Middle frontal gyrus (tissue), 1 donor: ENCODE data around the gene SLC27A2.

Experiments used
- DNase-seq: peaks from one replicate; pipeline ENCODE4 v3.0.0-alpha.2; 2015; ENCODE audit warnings: low spot score; ENCODE audit errors: extremely low spot score

SLC27A2 gene

DNA sequence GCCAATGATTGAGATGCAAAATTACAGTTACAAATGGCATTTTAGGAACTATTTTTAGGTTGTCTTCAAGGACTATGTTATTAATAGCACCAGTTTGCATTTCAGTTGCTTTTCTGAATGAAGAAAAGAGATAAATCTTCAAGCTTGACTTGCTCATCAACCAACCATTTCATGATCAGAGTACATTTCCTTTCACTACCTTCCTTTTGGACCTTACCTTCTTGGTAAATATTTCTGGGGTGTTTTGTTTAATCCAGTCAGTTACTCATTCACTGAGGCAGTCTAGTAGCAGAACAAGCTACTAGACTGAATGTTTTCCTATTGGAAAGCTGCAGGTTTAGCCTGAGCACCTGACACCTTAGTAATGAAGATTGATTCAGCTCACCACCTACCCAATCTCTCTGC lies 8.2 kb downstream of the SLC27A2 start:
- DNase-seq = no peak

GRCh38 chr15:50190723-50191122 lies 8.7 kb downstream of the SLC27A2 start:
- DNase-seq = no peak

DNA sequence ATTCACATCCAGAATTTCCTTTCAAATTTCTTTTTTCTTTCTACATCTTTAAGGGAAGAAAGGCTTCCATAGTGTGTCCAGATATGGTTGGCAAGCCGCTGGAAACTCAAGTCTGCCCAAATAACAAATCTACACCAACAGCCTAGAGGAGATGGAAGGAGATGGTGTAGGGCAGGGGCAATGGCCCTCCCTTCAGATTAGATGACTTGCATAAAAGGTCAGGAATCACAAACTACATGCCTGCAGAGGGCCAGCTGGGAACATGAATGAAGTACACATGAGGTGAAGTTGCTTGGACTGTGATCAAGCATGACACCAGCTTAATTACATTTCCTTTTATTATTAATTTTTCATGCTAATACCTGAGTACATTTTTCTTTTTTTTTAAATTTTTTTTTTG lies 10.2 kb downstream of the SLC27A2 start:
- no peak for DNase-seq

DNA sequence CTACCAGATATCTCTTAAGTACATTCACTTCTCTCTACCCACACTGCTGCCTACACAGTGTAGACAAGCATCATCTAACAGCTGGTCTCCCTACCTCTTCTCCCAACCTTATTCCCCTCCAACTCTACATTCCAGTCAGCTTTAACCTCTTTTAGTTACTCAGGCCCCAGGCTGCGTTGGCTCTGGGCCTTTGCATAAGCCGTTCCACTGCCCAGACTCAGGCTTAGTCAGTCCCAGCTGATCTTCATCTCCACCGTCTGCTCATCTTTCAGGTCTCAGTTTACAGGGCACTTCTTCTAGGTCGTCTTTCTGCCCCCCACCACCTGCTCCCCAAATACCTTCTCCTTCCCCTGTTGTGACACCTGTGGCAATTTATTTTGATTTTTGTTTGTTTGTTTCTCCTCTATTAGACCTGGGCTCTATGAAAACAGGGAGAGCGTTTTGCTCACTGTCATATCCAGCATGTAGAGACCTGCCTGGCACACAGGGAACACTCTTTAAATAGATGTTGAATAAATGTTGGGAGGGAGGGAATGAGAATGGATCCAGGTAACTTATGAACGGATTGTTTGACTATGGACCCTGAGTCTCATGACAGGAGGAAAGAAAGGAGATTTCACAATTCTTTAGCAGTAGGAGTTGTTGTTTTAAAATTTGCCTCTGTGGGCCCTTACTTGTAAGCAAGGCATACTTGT lies 11.1 kb downstream of the SLC27A2 start:
- DNase-seq = no peak

DNA sequence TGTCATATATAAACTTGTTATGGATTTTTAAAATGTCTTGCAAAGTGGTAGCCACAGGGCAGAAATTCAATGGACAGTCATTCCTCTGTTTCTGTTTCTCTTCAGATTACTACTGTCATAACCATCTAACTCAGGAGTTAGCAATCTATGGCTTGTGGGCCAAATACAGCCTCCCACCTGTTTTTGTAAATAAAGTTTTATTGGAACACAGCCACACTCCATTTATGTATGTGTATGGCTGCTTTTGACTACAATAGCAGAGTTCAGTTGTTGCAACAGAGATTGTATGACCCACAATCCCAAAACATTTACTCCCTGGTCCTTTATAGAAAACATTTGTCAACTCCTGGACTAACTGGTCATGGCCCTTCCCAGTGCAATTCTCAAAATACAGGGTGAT lies 20.0 kb downstream of the SLC27A2 start:
- no peak for DNase-seq

GRCh38 chr15:50206020-50206419 lies 24.0 kb downstream of the SLC27A2 start:
- DNase-seq = no peak

DNA sequence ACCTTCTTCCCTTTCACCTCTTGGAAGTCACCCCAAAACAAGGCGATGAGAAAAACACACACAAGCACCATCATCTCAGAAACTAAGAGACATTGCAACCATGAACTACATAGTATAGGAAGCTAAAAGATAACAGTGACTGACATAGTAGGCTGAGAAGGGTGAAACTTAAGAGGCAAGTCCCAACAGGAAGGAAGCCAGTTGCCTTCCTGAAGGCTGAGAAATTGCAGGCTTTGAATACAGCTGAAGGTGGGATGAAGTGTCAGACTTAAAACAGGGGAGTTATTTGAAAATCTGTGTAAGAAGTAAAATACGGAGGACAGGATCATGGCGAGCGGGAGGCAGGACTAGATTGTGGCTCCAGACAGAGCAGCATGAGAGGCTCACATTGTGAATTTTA lies 27.8 kb downstream of the SLC27A2 start:
- DNase-seq = no peak

GRCh38 chr15:50210462-50211157 lies 28.6 kb downstream of the SLC27A2 start:
- DNase-seq = no peak

- DNase-seq = no peak
These were observed 36.3 kb downstream of the SLC27A2 start for GRCh38 chr15:50218291-50218690.

DNA sequence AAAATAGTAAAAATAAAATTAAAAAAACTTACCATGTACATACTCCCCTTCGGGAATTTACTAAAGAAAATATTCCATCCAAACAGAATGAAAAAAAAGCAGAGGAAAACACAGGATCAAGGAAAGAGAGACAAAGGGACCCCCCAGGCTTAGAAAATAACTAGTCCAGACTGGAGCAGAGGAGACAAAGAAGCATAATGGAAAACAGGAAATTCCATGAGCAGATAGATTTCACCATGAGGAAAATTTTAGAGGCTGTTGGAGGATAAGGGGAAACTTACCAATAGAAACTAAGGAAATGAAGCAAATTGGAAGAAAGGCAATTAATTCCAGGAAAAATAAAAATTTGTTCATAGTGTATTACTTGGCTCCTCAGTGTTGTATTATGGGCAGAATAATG lies 36.7 kb downstream of the SLC27A2 start:
- DNase-seq = no peak

DNA sequence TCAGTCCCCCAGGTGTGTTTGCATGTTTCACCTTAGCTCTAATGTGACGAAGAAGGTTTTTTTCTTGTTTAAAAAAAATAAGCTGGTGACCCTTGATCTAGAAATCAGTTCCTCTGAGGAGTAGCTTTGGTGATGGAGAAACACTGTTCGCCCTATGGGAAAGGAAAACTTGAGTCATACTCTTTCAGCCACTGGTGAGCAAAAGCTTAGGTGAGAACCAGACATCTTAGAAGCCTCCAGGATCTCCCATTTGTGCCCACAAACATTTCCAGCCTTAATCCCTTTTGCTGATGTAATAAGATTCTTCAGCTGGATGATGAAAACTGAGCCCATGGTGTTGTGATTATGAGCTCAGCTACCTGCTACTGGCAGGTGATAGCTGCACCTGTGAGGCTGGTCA lies 37.8 kb downstream of the SLC27A2 start:
- no peak for DNase-seq

- DNase-seq = no peak
These were observed 40.2 kb downstream of the SLC27A2 start for GRCh38 chr15:50222181-50222580.

DNA sequence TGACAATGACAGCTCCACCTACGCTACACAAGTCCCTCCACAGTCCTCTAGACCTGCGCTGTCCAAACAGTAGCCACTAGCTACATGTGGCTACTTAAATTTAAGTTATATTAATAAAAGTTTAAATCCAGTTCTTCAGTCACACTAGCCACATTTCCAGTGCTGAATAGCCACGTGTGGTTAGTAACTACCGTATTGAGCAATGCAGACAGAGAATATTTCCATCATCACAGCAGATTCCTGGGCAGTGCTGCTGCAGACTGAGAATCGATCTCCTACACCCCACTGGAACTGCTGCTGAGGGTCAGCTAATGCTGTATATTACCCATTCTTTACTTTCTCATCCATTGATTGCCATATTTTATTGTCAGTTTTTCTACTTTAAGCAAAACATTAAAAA lies 42.6 kb downstream of the SLC27A2 start:
- no peak for DNase-seq

DNA sequence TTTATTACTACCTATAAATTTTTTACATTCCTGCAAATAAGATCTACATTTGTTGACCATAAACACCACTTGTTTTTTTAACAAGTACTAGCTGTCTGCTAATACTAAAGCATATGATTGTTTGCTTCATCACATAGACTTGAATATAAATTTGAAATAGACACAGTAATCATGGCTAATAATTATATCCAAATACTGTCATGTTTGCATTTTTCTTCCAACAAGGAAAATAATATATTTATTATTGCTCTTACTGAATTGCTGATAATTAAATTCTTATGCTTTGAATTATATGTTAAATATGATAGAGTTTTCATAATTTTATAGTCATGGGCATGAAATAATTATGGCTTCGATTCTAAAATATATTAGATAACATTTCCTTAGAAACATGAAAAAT lies 43.1 kb downstream of the SLC27A2 start:
- no peak for DNase-seq

GRCh38 chr15:50225938-50226337 lies 43.9 kb downstream of the SLC27A2 start:
- DNase-seq = no peak

- DNase-seq = no peak
These were observed 45.1 kb downstream of the SLC27A2 start for GRCh38 chr15:50227076-50227475.

GRCh38 chr15:50228866-50229265 lies 46.9 kb downstream of the SLC27A2 start:
- no peak for DNase-seq

- no peak for DNase-seq
These were observed 47.3 kb downstream of the SLC27A2 start for GRCh38 chr15:50229336-50229735.

GRCh38 chr15:50231761-50232160 lies 49.8 kb downstream of the SLC27A2 start:
- no peak for DNase-seq

DNA sequence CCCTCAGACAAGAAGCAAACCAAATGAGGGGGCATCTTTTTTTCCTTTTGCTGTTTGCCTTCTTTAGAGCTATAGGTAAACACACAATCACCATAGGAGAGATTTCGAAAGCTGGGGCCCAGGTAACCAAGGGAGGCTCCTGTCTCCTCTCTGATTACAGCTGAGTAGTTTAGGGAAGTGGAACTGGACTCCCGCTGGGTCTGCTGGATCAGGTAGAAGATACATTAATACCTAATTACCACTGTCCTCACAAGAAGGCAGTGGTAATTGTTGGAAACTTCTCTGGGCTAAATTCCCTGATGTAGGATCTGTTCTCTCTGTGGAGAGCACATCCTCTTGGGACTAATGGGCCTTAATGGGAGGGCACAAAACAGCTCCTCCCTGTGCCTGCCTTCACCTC lies 50.8 kb downstream of the SLC27A2 start:
- no peak for DNase-seq

GRCh38 chr15:50233192-50233736 lies 51.3 kb downstream of the SLC27A2 start:
- no peak for DNase-seq

- no peak for DNase-seq
These were observed 52.8 kb downstream of the SLC27A2 start for GRCh38 chr15:50234764-50235163.

- DNase-seq = no peak
These were observed 53.8 kb downstream of the SLC27A2 start for GRCh38 chr15:50235794-50236193.
